Vagina (tissue), 2 donors: ENCODE measurements around the gene TOR4A.

ENCODE experiments used
- POLR2A ChIP-seq, 2 donors: fragments of 450-650 bp; IDR thresholded peaks; one replicate each; pipeline ENCODE4 v1.6.1; 2017; ENCODE audit warnings: antibody characterized with exemption in 2 of 2, mild to moderate bottlenecking in 2 of 2, moderate library complexity in 2 of 2
- POLR2AphosphoS5 ChIP-seq, 2 donors: sonication (generic); formaldehyde crosslinking; IDR thresholded peaks; one replicate each; pipeline ENCODE4 v1.9.0; 2017; ENCODE audit warnings: antibody characterized with exemption in 2 of 2, mild to moderate bottlenecking in 2 of 2, low read depth in 1 of 2; ENCODE audit not compliant: insufficient read depth in 1 of 2
- TF ChIP-seq, protein P1 (sequence below), 3 experiments: fragments of 450-650 bp in 2 of 3; fragments of 200-600 bp in 1 of 3; sonication (generic) in 1 of 3; IDR thresholded peaks; one replicate each; pipeline ENCODE4 v1.5.1; 2017 to 2019; ENCODE audit warnings: antibody characterized with exemption in 3 of 3, mild to moderate bottlenecking in 2 of 3, moderate library complexity in 2 of 3

DNA sequence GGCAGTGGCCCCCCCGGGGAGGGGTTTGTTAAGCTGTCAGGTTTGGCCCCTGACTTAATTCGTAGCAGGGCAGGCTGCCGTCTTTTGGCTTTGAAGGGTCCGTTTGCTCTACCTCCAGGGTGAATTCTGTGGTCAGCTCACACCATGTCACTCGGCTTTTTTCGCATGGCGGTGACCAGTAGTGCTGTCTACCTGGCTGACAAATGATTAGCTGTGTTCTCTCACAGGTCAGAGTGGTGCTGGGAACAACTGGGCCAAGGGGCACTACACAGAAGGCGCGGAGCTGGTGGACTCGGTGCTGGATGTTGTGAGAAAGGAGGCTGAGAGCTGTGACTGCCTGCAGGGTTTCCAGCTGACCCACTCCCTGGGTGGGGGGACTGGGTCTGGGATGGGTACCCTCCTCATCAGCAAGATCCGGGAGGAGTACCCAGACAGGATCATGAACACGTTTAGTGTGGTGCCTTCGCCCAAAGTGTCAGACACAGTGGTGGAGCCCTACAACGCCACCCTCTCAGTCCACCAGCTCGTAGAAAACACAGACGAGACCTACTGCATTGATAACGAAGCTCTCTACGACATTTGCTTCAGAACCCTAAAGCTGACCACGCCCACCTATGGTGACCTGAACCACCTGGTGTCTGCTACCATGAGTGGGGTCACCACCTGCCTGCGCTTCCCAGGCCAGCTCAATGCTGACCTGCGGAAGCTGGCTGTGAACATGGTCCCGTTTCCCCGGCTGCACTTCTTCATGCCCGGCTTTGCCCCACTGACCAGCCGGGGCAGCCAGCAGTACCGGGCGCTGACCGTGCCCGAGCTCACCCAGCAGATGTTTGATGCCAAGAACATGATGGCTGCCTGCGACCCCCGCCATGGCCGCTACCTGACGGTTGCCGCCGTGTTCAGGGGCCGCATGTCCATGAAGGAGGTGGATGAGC is 35.0 kb upstream of the TOR4A start:
- TF ChIP-seq, protein P1, sequence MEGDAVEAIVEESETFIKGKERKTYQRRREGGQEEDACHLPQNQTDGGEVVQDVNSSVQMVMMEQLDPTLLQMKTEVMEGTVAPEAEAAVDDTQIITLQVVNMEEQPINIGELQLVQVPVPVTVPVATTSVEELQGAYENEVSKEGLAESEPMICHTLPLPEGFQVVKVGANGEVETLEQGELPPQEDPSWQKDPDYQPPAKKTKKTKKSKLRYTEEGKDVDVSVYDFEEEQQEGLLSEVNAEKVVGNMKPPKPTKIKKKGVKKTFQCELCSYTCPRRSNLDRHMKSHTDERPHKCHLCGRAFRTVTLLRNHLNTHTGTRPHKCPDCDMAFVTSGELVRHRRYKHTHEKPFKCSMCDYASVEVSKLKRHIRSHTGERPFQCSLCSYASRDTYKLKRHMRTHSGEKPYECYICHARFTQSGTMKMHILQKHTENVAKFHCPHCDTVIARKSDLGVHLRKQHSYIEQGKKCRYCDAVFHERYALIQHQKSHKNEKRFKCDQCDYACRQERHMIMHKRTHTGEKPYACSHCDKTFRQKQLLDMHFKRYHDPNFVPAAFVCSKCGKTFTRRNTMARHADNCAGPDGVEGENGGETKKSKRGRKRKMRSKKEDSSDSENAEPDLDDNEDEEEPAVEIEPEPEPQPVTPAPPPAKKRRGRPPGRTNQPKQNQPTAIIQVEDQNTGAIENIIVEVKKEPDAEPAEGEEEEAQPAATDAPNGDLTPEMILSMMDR (IDR thresholded peaks at IDR 0.05): no peak
- no peak for TF ChIP-seq POLR2A (IDR thresholded peaks at IDR 0.05)
- no peak for TF ChIP-seq POLR2AphosphoS5 (IDR thresholded peaks at IDR 0.05; ENCODE audit: insufficient read depth in 1 of 2, low read depth in 1 of 2)
